Choroid plexus epithelial cell (primary cell): ENCODE data around the gene RUSC2.
"Not testable (repeated sequence)": the region's sequence is repeated elsewhere in the genome, so short reads cannot be mapped to it uniquely, and the experiment has no call there.

ENCODE experiments used
- DNase-seq: peaks from one replicate; pipeline ENCODE4 v3.0.0-alpha.2; 2010; ENCODE audit warnings: low read depth
- H3K4me3 ChIP-seq: 2 replicates; pipeline ENCODE4 v1.5.1; 2011; ENCODE audit warnings: low read depth, mild to moderate bottlenecking, control low read depth, low read length, moderate library complexity
- TF ChIP-seq, protein P1 (sequence below): conservative IDR thresholded peaks from 2 replicates; pipeline ENCODE4 v1.5.1; 2011; ENCODE audit warnings: low read depth, mild to moderate bottlenecking, control low read depth, inconsistent platforms, low read length, moderate library complexity

RUSC2 gene

GRCh38 chr9:35495984-35496383 lies 6.1 kb downstream of the RUSC2 start:
- DNase-seq = no peak
- TF ChIP-seq, protein P1, sequence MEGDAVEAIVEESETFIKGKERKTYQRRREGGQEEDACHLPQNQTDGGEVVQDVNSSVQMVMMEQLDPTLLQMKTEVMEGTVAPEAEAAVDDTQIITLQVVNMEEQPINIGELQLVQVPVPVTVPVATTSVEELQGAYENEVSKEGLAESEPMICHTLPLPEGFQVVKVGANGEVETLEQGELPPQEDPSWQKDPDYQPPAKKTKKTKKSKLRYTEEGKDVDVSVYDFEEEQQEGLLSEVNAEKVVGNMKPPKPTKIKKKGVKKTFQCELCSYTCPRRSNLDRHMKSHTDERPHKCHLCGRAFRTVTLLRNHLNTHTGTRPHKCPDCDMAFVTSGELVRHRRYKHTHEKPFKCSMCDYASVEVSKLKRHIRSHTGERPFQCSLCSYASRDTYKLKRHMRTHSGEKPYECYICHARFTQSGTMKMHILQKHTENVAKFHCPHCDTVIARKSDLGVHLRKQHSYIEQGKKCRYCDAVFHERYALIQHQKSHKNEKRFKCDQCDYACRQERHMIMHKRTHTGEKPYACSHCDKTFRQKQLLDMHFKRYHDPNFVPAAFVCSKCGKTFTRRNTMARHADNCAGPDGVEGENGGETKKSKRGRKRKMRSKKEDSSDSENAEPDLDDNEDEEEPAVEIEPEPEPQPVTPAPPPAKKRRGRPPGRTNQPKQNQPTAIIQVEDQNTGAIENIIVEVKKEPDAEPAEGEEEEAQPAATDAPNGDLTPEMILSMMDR = no peak
- no peak overlapping the region for H3K4me3 ChIP-seq

- H3K4me3 ChIP-seq, DNase-seq: not testable (repeated sequence)
These were observed 8.3 kb downstream of the RUSC2 start for GRCh38 chr9:35498245-35498644.

- H3K4me3 ChIP-seq = no peak overlapping the region
- TF ChIP-seq, protein P1 = no peak
- no peak for DNase-seq
These were observed 9.3 kb downstream of the RUSC2 start for GRCh38 chr9:35499029-35499700.

DNA sequence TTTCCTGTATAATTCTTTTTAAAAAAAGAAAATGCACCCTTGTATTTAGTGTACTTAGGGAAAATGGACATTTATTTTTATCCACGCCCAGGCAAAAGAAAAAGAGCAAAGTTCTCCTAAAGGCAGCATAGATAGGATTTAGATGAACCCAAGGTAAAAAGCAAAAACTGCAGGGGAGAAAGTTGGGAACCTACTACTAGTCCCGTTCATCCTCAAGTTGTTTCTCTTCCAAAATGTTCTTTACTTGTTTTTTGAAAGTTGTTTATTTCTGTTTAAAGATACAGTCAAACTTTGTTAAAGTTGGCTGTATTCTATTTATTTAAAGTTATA lies 9.8 kb downstream of the RUSC2 start:
- DNase-seq = no peak
- H3K4me3 ChIP-seq = no peak overlapping the region
- TF ChIP-seq, protein P1 = no peak

DNA sequence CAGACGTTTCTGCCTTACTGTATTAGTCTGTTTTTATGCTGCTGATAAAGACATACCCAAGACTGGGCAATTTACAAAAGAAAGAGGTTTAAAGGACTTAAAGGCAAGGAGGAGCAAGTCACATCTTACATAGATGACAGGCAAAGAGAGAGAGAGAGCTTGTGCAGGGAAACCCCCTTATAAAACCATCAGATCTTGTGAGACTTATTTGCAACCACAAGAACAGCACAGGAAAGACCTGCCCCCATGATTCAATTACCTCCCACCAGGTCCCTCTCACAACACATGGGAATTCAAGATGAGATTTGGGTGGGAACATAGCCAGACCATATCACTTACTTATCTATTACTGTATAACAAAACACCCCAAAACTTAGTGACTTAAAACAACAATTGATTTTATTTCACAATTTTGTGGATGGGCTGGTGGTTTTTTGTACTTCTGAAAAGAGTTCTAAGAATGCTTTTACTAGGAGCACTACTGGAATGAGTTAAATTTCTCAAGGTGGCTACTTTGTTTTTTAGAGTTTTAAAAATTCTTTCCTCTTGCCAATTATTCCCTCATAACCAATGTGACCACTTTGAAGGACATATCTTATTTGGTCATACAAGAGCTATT lies 10.3 kb downstream of the RUSC2 start:
- H3K4me3 ChIP-seq = no peak overlapping the region
- DNase-seq = peak; percentile 58
- TF ChIP-seq, protein P1 = no peak

- DNase-seq = peak; percentile 55
- TF ChIP-seq, protein P1 = no peak
- H3K4me3 ChIP-seq = no peak overlapping the region
These were observed 12.0 kb downstream of the RUSC2 start for GRCh38 chr9:35501946-35502345.

DNA sequence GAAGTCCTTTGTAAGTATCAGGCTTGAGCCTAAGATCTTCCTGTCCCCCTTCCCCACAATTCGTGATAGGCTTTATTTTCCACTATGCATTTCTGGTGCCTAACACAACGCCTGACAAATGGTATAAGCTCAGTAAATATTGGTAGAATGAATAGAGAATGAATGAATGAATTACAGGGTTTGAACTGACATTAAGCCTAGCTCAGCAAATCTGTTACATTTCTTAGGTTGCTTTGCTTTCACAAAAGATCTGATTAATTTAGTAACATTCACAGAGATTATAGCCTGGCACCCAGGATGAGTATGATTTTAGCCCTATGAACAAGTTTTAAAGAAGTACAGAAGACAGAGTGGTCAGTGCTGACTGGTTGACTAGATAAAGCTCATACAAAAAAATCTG lies 16.4 kb downstream of the RUSC2 start:
- H3K4me3 ChIP-seq = no peak overlapping the region
- DNase-seq = no peak
- TF ChIP-seq, protein P1 = no peak
